Transverse colon (tissue), 4 donors: Measurements from ENCODE around the gene SLC49A3.

Source experiments
- CTCF ChIP-seq, 5 experiments: fragments of 200-600 bp in 3 of 5; fragments of 450-650 bp in 2 of 5; sonication (generic) in 3 of 5; IDR thresholded peaks; 1 replicate in 2 of 5; 2 replicates in 3 of 5; pipeline ENCODE4 v1.5.1; 2016 to 2017; ENCODE audit warnings: antibody characterized with exemption in 5 of 5, inconsistent platforms in 3 of 5, mild to moderate bottlenecking in 2 of 5, moderate library complexity in 1 of 5
- POLR2A ChIP-seq: fragments of 450-650 bp; IDR thresholded peaks from one replicate; pipeline ENCODE4 v1.6.1; 2016; ENCODE audit warnings: antibody characterized with exemption, mild to moderate bottlenecking, moderate library complexity
- POLR2AphosphoS5 ChIP-seq, 3 donors: sonication (generic); formaldehyde crosslinking; IDR thresholded peaks; one replicate each; pipeline ENCODE4 v1.6.1; 2016; ENCODE audit warnings: antibody characterized with exemption in 3 of 3

GRCh38 chr4:637536-638280, 51.2 kb downstream of the SLC49A3 start:
- no peak for TF ChIP-seq POLR2AphosphoS5 (IDR thresholded peaks at IDR 0.05)
- TF ChIP-seq CTCF (IDR thresholded peaks at IDR 0.05): no peak
- no peak for TF ChIP-seq POLR2A
